Gastroesophageal sphincter (tissue), 4 donors: ENCODE data around the gene HNRNPA3. TPM values are rescaled to one million over a fixed set of nuclear protein-coding genes. Genes with fewer than 3 reads are reported as not detected.

Experiments used
- ATAC-seq: fragments of 150-250 bp; one replicate; pipeline ENCODE4 v1.9.1; 2016; ENCODE audit warnings: mild to moderate bottlenecking, moderate library complexity
- H3K27ac ChIP-seq, 4 donors: fragments of 200-600 bp; sonication (generic) in 3 of 4; 1 replicate in 3 of 4; 2 replicates in 1 of 4; pipeline ENCODE4 v1.5.1; 2016 to 2019
- H3K27me3 ChIP-seq: fragments of 200-600 bp; sonication (generic); one replicate; pipeline ENCODE4 v1.5.1; 2019
- H3K36me3 ChIP-seq, 2 donors: fragments of 200-600 bp; sonication (generic); one replicate each; pipeline ENCODE4 v1.5.1; 2019; ENCODE audit warnings: control low read depth in 1 of 2
- H3K4me1 ChIP-seq, 3 donors: fragments of 200-600 bp; sonication (generic); 1 replicate in 2 of 3; 2 replicates in 1 of 3; pipeline ENCODE4 v1.5.1; 2016 to 2019; ENCODE audit warnings: control low read depth in 2 of 3
- H3K4me3 ChIP-seq, 2 donors: fragments of 200-600 bp; sonication (generic); one replicate each; pipeline ENCODE4 v1.5.1; 2019; ENCODE audit warnings: mild to moderate bottlenecking in 1 of 2, moderate library complexity in 1 of 2
- H3K9me3 ChIP-seq, 3 donors: fragments of 200-600 bp; sonication (generic); one replicate each; pipeline ENCODE4 v1.5.1; 2017 to 2019; ENCODE audit warnings: control low read depth in 2 of 3
- CTCF ChIP-seq, 4 experiments: fragments of 200-600 bp in 2 of 4; fragments of 450-650 bp in 2 of 4; sonication (generic) in 1 of 4; IDR thresholded peaks; one replicate each; pipeline ENCODE4 v1.5.1; 2017 to 2019; ENCODE audit warnings: antibody characterized with exemption in 4 of 4, mild to moderate bottlenecking in 2 of 4, moderate library complexity in 2 of 4
- EP300 ChIP-seq: sonication (generic); formaldehyde crosslinking; IDR thresholded peaks from one replicate; pipeline ENCODE4 v1.6.1; 2017; ENCODE audit warnings: antibody characterized with exemption, mild to moderate bottlenecking
- POLR2A ChIP-seq, 2 donors: fragments of 450-650 bp; IDR thresholded peaks; one replicate each; pipeline ENCODE4 v1.6.1; 2017; ENCODE audit warnings: antibody characterized with exemption in 2 of 2, mild to moderate bottlenecking in 2 of 2, moderate library complexity in 1 of 2
- POLR2AphosphoS5 ChIP-seq: sonication (generic); formaldehyde crosslinking; IDR thresholded peaks from one replicate; pipeline ENCODE4 v1.6.1; 2017; ENCODE audit warnings: antibody characterized with exemption
- WGBS, 2 donors: methylation state at CpG; one replicate each; pipeline ENCODE4 v1.1.5; 2018; ENCODE audit warnings: low coverage in 1 of 2; 5-methylcytosine and 5-hydroxymethylcytosine counted together
- total RNA-seq, 4 donors: library from RNA; depleted of rRNA; stranded (reverse); fragments of >200 nt; gene quantifications; one replicate each; pipeline ENCODE4 v1.1.0, GENCODE V29; 2016

The HNRNPA3 gene
- total RNA-seq, 4 donors from 2014 or later, result 58.4 to 87.8 (median 73.1) TPM

DNA sequence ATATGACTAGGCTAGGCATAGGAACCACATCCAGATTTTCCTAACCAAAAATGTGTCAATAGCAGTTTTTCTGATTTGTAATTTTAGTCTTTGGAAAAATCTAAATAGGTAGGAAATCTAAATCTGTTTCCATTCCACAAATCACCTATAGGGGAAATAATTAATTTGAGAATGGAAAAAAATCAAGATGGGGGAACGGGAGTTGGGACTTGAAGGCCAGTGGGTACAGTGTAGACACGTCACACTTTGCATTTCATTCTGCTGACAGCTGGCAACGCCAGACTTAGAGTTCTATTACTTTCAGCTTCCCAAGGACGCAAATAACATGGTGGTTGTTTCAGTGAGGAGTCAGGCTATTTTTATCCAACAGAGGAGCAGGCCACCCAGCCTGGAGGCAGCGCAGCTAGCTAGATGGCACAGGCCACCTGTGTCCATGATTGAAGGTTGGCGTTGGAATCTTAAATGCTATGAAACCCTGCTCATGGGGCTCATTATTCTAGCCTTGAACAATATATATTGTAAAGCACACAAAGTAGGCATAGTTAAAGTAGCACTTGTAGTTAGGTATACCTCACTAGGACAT, 23.4 kb downstream of the HNRNPA3 start:
- ATAC-seq, result no peak
- H3K27ac ChIP-seq, result no peak overlapping the region

DNA sequence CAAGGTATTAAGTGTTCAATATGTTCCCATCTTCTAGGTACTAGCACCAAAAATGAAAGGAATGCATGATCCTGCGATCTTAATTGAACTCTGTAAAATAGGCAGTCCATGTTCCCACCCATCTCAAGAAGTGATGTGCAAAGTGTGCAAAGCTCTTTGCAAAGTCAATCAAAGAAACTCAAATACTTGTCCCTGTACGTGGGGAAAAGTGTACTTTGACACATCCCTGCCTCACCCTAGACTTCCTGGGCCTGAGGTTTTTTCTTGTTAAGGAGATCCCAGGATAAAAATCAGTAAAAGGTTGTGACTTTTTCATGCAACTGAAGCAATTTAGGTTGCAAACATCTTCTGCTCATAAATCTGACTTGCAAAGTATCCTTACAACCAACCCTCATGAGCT, 25.3 kb downstream of the HNRNPA3 start:
- no peak overlapping the region for H3K4me3 ChIP-seq
- peaks cover 0 to 24% of the 10 kb centered on the region in 2 donors for H3K36me3 ChIP-seq
- H3K27me3 ChIP-seq, result no peaks in the 10 kb centered on the region
- no peak overlapping the region for H3K27ac ChIP-seq
- no peaks in the 10 kb centered on the region for H3K9me3 ChIP-seq
- no peak for ATAC-seq
- WGBS, 2 donors, result 48 to 62% methylated on average over 2 of the region's 2 CpGs
- H3K4me1 ChIP-seq, result peaks cover 25 to 97% (median 42%) of the 10 kb centered on the region in 3 donors
- TF ChIP-seq EP300, result no peak
- TF ChIP-seq CTCF (IDR thresholded peaks at IDR 0.05), result no peak
- TF ChIP-seq POLR2A (IDR thresholded peaks at IDR 0.05), result no peak
- no peak for TF ChIP-seq POLR2AphosphoS5

More for the DNA sequence above, 23.4 kb downstream of the HNRNPA3 start:
- WGBS, 2 donors, result 83% methylated on average over 6 of the region's 6 CpGs
- Histone ChIP-seq H3K36me3 (peaks cover 5 to 43% of the 10 kb centered on the region in 2 donors), H3K4me3 (no peak overlapping the region), H3K9me3 (no peaks in the 10 kb centered on the region), H3K27me3 (no peaks in the 10 kb centered on the region), H3K4me1 (peaks cover 11 to 77% (median 28%) of the 10 kb centered on the region in 3 donors)
- TF ChIP-seq POLR2A (IDR thresholded peaks at IDR 0.05), result no peak
- TF ChIP-seq POLR2AphosphoS5, result no peak
- no peak for TF ChIP-seq CTCF (IDR thresholded peaks at IDR 0.05)
- TF ChIP-seq EP300, result no peak

- Histone ChIP-seq H3K4me3 (no peak overlapping the region), H3K36me3 (peaks cover 0 to 12% of the 10 kb centered on the region in 2 donors), H3K27me3 (no peaks in the 10 kb centered on the region), H3K27ac (peak overlapping the region in 3 of 4 donors; percentile 55 to 85 (median 83)), H3K4me1 (peaks cover 33 to 100% (median 49%) of the 10 kb centered on the region in 3 donors), H3K9me3 (no peaks in the 10 kb centered on the region)
- 71 to 87% methylated on average over 4 to 5 of the region's 6 CpGs for WGBS, 2 donors
- TF ChIP-seq POLR2AphosphoS5, result no peak
- no peak for TF ChIP-seq POLR2A (IDR thresholded peaks at IDR 0.05)
- TF ChIP-seq EP300, result no peak
- TF ChIP-seq CTCF (IDR thresholded peaks at IDR 0.05), result no peak
- no peak for ATAC-seq
These were observed 26.5 kb downstream of the HNRNPA3 start for GRCh38 chr2:177239053-177239452.

DNA sequence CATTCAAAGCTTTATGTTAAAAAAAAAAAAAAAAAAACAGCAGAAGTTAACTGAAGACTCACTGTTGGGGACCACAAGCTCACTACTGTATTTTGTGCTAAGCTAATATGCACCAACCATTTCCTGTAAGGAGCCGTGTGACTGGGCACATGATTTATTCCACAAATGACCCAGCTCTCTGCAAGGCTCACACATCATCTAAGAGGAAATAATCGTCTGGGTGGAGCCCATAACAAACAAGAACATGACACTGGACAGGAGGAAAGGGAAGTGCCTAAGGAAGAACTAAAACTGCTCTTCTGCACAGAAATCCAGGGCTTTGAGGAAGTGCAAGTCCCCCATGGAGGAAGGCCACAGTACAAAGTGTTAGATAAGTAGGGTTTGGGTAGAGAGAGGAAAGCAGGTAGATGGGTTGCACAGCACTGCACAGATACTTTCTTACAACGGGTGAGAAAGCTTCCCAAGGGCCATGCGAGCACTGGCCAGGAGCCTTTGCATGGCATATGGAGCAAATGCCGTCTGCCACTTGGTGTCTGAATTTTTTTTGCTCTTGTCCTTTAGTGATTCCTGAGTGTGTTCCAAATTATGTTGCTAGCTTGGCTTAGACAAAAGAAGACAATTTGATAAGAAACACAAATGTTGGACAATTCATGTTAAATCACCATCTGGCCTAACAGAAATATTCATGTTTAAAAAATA, 27.5 kb downstream of the HNRNPA3 start:
- Histone ChIP-seq H3K27me3 (no peaks in the 10 kb centered on the region), H3K36me3 (peaks cover 0 to 4% of the 10 kb centered on the region in 2 donors), H3K27ac (peak overlapping the region; percentile 12 to 92 (median 84)), H3K4me1 (peaks cover 33 to 100% (median 57%) of the 10 kb centered on the region in 3 donors), H3K4me3 (no peak overlapping the region), H3K9me3 (no peaks in the 10 kb centered on the region)
- WGBS, 2 donors, result 20 to 23% methylated on average over 4 to 5 of the region's 5 CpGs
- peak; percentile 43 for TF ChIP-seq POLR2AphosphoS5
- no peak for TF ChIP-seq POLR2A (IDR thresholded peaks at IDR 0.05)
- ATAC-seq, result peak; percentile 72

DNA sequence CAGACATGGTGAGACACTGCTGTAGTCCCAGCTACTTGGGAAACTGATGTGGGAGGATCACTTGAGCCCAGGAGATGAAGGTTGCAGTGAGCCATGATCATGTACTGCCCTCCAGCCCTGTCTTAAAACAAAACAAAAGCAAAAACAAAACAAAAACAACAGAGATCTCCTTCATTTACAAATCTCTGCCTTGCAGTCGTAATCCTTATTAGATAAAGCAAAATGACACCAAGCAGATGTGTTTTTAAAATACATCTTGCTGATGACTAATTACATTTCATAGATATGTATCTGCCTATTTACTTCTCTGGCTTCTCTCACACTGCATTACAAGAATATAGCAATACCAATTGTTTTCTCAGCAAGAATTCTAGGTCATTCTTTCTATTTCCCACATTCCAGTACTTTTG, 29.1 kb downstream of the HNRNPA3 start:
- Histone ChIP-seq H3K9me3 (no peaks in the 10 kb centered on the region), H3K4me3 (peak overlapping the region; percentile 30 to 34), H3K4me1 (peaks cover 33 to 100% (median 70%) of the 10 kb centered on the region in 3 donors), H3K36me3 (no peaks in the 10 kb centered on the region), H3K27ac (peak overlapping the region; percentile 83 to 92 (median 88)), H3K27me3 (no peaks in the 10 kb centered on the region)
- no peak for ATAC-seq
- TF ChIP-seq CTCF (IDR thresholded peaks at IDR 0.05) (no peak), POLR2AphosphoS5 (no peak), POLR2A (IDR thresholded peaks at IDR 0.05) (no peak), EP300 (no peak)
- WGBS, 2 donors, result 22 to 33% methylated on average over 1 of the region's 1 CpG
